ENCODE measurements around the gene CBX5.

CBX5 gene

DNA sequence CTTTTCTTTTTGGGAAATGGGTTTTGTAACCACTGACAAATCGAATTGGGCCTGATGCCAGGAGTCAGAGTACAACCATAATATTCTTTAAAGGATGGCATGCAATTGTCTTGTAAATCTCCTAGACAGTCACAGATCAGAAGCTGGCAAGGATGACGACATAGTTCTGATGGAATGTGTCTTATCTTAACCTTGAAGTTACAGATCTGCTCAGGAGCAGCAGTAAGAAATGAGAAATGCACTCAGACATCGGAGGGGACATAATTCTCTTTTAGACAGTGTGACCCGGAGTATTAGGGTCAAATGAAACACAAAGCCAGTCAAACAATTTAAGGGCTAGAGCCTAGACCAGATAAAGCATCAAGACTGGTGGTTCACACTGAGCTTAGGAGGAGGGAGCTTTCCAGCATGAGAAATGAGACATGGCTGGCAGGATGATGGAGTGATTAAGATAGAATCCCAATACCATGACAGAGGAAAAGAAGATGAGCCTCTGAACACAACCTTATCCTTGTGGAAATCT lies 17.5 kb downstream of the CBX5 start:
- H3K9ac ChIP-seq (ENCODE audit: low read length): peak overlapping the region; percentile 0; the same call in 1 of the 2 replicates
- peaks cover 19% of the 10 kb centered on the region for H3K36me3 ChIP-seq (ENCODE audit: insufficient read depth, low read length)
- H3F3A ChIP-seq (ENCODE audit: insufficient read depth, low read length): peaks cover 3% of the 10 kb centered on the region; the same call in 1 of the 2 replicates
- H4K20me1 ChIP-seq (ENCODE audit: insufficient read depth, low read length): no peaks in the 10 kb centered on the region
- H3K4me2 ChIP-seq (ENCODE audit: low read length): peak overlapping the region; percentile 56; the same call in 1 of the 2 replicates
- TF ChIP-seq EZH2 (IDR thresholded peaks at IDR 0.05; ENCODE audit: borderline replicate concordance, low read length): no peak
- TF ChIP-seq, protein P1, sequence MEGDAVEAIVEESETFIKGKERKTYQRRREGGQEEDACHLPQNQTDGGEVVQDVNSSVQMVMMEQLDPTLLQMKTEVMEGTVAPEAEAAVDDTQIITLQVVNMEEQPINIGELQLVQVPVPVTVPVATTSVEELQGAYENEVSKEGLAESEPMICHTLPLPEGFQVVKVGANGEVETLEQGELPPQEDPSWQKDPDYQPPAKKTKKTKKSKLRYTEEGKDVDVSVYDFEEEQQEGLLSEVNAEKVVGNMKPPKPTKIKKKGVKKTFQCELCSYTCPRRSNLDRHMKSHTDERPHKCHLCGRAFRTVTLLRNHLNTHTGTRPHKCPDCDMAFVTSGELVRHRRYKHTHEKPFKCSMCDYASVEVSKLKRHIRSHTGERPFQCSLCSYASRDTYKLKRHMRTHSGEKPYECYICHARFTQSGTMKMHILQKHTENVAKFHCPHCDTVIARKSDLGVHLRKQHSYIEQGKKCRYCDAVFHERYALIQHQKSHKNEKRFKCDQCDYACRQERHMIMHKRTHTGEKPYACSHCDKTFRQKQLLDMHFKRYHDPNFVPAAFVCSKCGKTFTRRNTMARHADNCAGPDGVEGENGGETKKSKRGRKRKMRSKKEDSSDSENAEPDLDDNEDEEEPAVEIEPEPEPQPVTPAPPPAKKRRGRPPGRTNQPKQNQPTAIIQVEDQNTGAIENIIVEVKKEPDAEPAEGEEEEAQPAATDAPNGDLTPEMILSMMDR (IDR thresholded peaks at IDR 0.05; ENCODE audit: low read length): no peak
- H3K27me3 ChIP-seq (ENCODE audit: insufficient read depth, low read length): no peaks in the 10 kb centered on the region
- H3K79me2 ChIP-seq (ENCODE audit: insufficient read depth, low read length): peaks cover 30% of the 10 kb centered on the region
- no peak overlapping the region for H3K4me3 ChIP-seq (ENCODE audit: low read depth, low read length, poor library complexity, severe bottlenecking)
- peaks cover 54% of the 10 kb centered on the region for H3K4me1 ChIP-seq (ENCODE audit: insufficient read depth, low read length, severe bottlenecking)
- H3K9me2 ChIP-seq (ENCODE audit: low read depth, low read length): no peaks in the 10 kb centered on the region
- no peaks in the 10 kb centered on the region for H3K9me3 ChIP-seq (ENCODE audit: low read length)
- H2AFZ ChIP-seq (ENCODE audit: low read length): no peak overlapping the region
- peak overlapping the region; percentile 80 for H3K27ac ChIP-seq (ENCODE audit: low read depth, low read length, poor library complexity, severe bottlenecking)

- no peaks in the 10 kb centered on the region for H4K20me1 ChIP-seq (ENCODE audit: insufficient read depth, low read length)
- no peak overlapping the region for H3K4me3 ChIP-seq (ENCODE audit: low read depth, low read length, poor library complexity, severe bottlenecking)
- peaks cover 20% of the 10 kb centered on the region for H3K36me3 ChIP-seq (ENCODE audit: insufficient read depth, low read length)
- H3K79me2 ChIP-seq (ENCODE audit: insufficient read depth, low read length): peaks cover 26% of the 10 kb centered on the region
- H3K4me1 ChIP-seq (ENCODE audit: insufficient read depth, low read length, severe bottlenecking): peaks cover 54% of the 10 kb centered on the region
- H3K9me2 ChIP-seq (ENCODE audit: low read depth, low read length): no peaks in the 10 kb centered on the region
- H2AFZ ChIP-seq (ENCODE audit: low read length): no peak overlapping the region
- no peaks in the 10 kb centered on the region for H3K9me3 ChIP-seq (ENCODE audit: low read length)
- peak overlapping the region; percentile 0; the same call in 1 of the 2 replicates for H3K9ac ChIP-seq (ENCODE audit: low read length)
- TF ChIP-seq, protein P1 (IDR thresholded peaks at IDR 0.05; ENCODE audit: low read length): no peak
- TF ChIP-seq EZH2 (IDR thresholded peaks at IDR 0.05; ENCODE audit: borderline replicate concordance, low read length): no peak
- no peaks in the 10 kb centered on the region for H3K27me3 ChIP-seq (ENCODE audit: insufficient read depth, low read length)
- H3F3A ChIP-seq (ENCODE audit: insufficient read depth, low read length): 0 out of 2 replicates have a peak, but pooled peaks cover 3% of the 10 kb centered on the region
- H3K4me2 ChIP-seq (ENCODE audit: low read length): peak overlapping the region; percentile 56; the same call in 1 of the 2 replicates
- peak overlapping the region; percentile 80 for H3K27ac ChIP-seq (ENCODE audit: low read depth, low read length, poor library complexity, severe bottlenecking)
Observed at GRCh38 chr12:54261815-54262402, 18.0 kb downstream of the CBX5 start.

- H3K36me3 ChIP-seq (ENCODE audit: insufficient read depth, low read length): peaks cover 38% of the 10 kb centered on the region
- peak overlapping the region; percentile 39 for H3K4me3 ChIP-seq (ENCODE audit: low read depth, low read length, poor library complexity, severe bottlenecking)
- no peak for TF ChIP-seq EZH2 (IDR thresholded peaks at IDR 0.05; ENCODE audit: borderline replicate concordance, low read length)
- TF ChIP-seq, protein P1 (IDR thresholded peaks at IDR 0.05; ENCODE audit: low read length): no peak
- H3K4me2 ChIP-seq (ENCODE audit: low read length): peak overlapping the region; percentile 56
- H3K4me1 ChIP-seq (ENCODE audit: insufficient read depth, low read length, severe bottlenecking): peaks cover 54% of the 10 kb centered on the region
- no peaks in the 10 kb centered on the region for H3K27me3 ChIP-seq (ENCODE audit: insufficient read depth, low read length)
- 0 out of 2 replicates have a peak, but pooled peaks cover 3% of the 10 kb centered on the region for H3F3A ChIP-seq (ENCODE audit: insufficient read depth, low read length)
- peak overlapping the region; percentile 80 for H3K27ac ChIP-seq (ENCODE audit: low read depth, low read length, poor library complexity, severe bottlenecking)
- no peak overlapping the region for H2AFZ ChIP-seq (ENCODE audit: low read length)
- peak overlapping the region; percentile 34; the same call in 1 of the 2 replicates for H3K9ac ChIP-seq (ENCODE audit: low read length)
- peaks cover 29% of the 10 kb centered on the region for H3K79me2 ChIP-seq (ENCODE audit: insufficient read depth, low read length)
- H4K20me1 ChIP-seq (ENCODE audit: insufficient read depth, low read length): no peaks in the 10 kb centered on the region
- no peaks in the 10 kb centered on the region for H3K9me3 ChIP-seq (ENCODE audit: low read length)
- H3K9me2 ChIP-seq (ENCODE audit: low read depth, low read length): no peaks in the 10 kb centered on the region
Observed at GRCh38 chr12:54259194-54260011, 20.5 kb downstream of the CBX5 start.
